SK-N-SH treated with all-trans-retinoic acid at 6 μM for 48 hours (cell line): Measurements from ENCODE around the gene ACAD10.

Source experiments
- ATAC-seq: fragments of 200-7000 bp; cut with Tn5 transposase; 3 replicates; pipeline ENCODE4 v1.9.1; 2020; ENCODE audit warnings: mild to moderate bottlenecking, moderate library complexity
- ARNTL ChIP-seq: fragments of 450-650 bp; formaldehyde crosslinking; IDR thresholded peaks from 2 replicates; pipeline ENCODE4 v1.5.0; 2020; ENCODE audit warnings: low read depth, mild to moderate bottlenecking, moderate library complexity, borderline replicate concordance
- CSDC2 ChIP-seq: fragments of 250-450 bp; sonication (Bioruptor Pico); IDR thresholded peaks from 2 replicates; pipeline ENCODE4 v1.5.0; 2020; ENCODE audit warnings: mild to moderate bottlenecking, moderate library complexity
- ESRRG ChIP-seq: fragments of 250-450 bp; sonication (Bioruptor Pico); IDR thresholded peaks from 2 replicates; pipeline ENCODE4 v1.6.1; 2021; ENCODE audit warnings: mild to moderate bottlenecking
- GLIS3 ChIP-seq: fragments of 250-450 bp; sonication (Bioruptor Pico); IDR thresholded peaks from 2 replicates; pipeline ENCODE4 v1.5.0; 2020; ENCODE audit warnings: mild to moderate bottlenecking, moderate library complexity
- ISL1 ChIP-seq: fragments of 250-450 bp; sonication (Bioruptor Pico); IDR thresholded peaks from 2 replicates; pipeline ENCODE4 v2.1.2; 2022; ENCODE audit warnings: mild to moderate bottlenecking, moderate library complexity
- OSR1 ChIP-seq: fragments of 250-450 bp; sonication (Bioruptor Pico); IDR thresholded peaks from 2 replicates; pipeline ENCODE4 v1.8.0; 2022; ENCODE audit warnings: moderate library complexity, mild to moderate bottlenecking, inconsistent platforms
- PPARA ChIP-seq: fragments of 250-450 bp; sonication (Bioruptor Pico); IDR thresholded peaks from 2 replicates; pipeline ENCODE4 v1.5.0; 2020; ENCODE audit warnings: mild to moderate bottlenecking, borderline replicate concordance
- RARB ChIP-seq: fragments of 250-450 bp; sonication (Bioruptor Pico); IDR thresholded peaks from 2 replicates; pipeline ENCODE4 v1.8.0; 2021; ENCODE audit warnings: mild to moderate bottlenecking, moderate library complexity
- SNAI2 ChIP-seq: fragments of 250-450 bp; sonication (Bioruptor Pico); IDR thresholded peaks from 2 replicates; pipeline ENCODE4 v1.5.0; 2020; ENCODE audit warnings: mild to moderate bottlenecking, moderate library complexity
- TCF4 ChIP-seq: fragments of 250-450 bp; sonication (Bioruptor Pico); IDR thresholded peaks from 2 replicates; pipeline ENCODE4 v1.8.0; 2021; ENCODE audit warnings: mild to moderate bottlenecking, moderate library complexity, borderline replicate concordance
- TOX ChIP-seq: fragments of 250-450 bp; sonication (Bioruptor Pico); IDR thresholded peaks from 2 replicates; pipeline ENCODE4 v1.8.0; 2021; ENCODE audit warnings: mild to moderate bottlenecking, moderate library complexity, borderline replicate concordance
- ZC3H10 ChIP-seq: fragments of 250-450 bp; sonication (Bioruptor Pico); IDR thresholded peaks from 2 replicates; pipeline ENCODE4 v1.5.1; 2021; ENCODE audit warnings: mild to moderate bottlenecking, moderate library complexity
- ZFP3 ChIP-seq: fragments of 250-450 bp; sonication (Bioruptor Pico); IDR thresholded peaks from 2 replicates; pipeline ENCODE4 v1.5.0; 2020; ENCODE audit warnings: mild to moderate bottlenecking, moderate library complexity
- ZNF565 ChIP-seq: fragments of 450-650 bp; formaldehyde crosslinking; conservative IDR thresholded peaks from 2 replicates; pipeline ENCODE4 v1.5.0; 2020; ENCODE audit warnings: low read depth, mild to moderate bottlenecking, moderate library complexity
- ZNF70 ChIP-seq: fragments of 450-650 bp; formaldehyde crosslinking; IDR thresholded peaks from 2 replicates; pipeline ENCODE4 v1.5.0; 2020; ENCODE audit warnings: mild to moderate bottlenecking, moderate library complexity
- ZNF8 ChIP-seq: fragments of 450-650 bp; formaldehyde crosslinking; IDR thresholded peaks from 2 replicates; pipeline ENCODE4 v1.5.0; 2020; ENCODE audit warnings: mild to moderate bottlenecking, moderate library complexity
- TF ChIP-seq, protein P1 (sequence below): fragments of 250-450 bp; sonication (Bioruptor Pico); IDR thresholded peaks from 2 replicates; pipeline ENCODE4 v1.5.1; 2021; ENCODE audit warnings: mild to moderate bottlenecking, moderate library complexity
- TF ChIP-seq, protein P2 (sequence below): fragments of 250-450 bp; sonication (Bioruptor Pico); IDR thresholded peaks from 2 replicates; pipeline ENCODE4 v1.8.0; 2021; ENCODE audit warnings: low read depth, mild to moderate bottlenecking, moderate library complexity, borderline replicate concordance
- TF ChIP-seq, protein P3 (sequence below): fragments of 250-450 bp; sonication (Bioruptor Pico); IDR thresholded peaks from 2 replicates; pipeline ENCODE4 v1.5.1; 2020; ENCODE audit warnings: low read depth, mild to moderate bottlenecking, moderate library complexity
- TF ChIP-seq, protein P4 (sequence below): fragments of 250-450 bp; sonication (Bioruptor Pico); IDR thresholded peaks from 2 replicates; pipeline ENCODE4 v1.8.0; 2020; ENCODE audit warnings: mild to moderate bottlenecking, moderate library complexity, borderline replicate concordance
- TF ChIP-seq, protein P5 (sequence below): fragments of 250-450 bp; sonication (Bioruptor Pico); IDR thresholded peaks from 2 replicates; pipeline ENCODE4 v1.5.0; 2020; ENCODE audit warnings: mild to moderate bottlenecking, moderate library complexity

Gene ACAD10

DNA sequence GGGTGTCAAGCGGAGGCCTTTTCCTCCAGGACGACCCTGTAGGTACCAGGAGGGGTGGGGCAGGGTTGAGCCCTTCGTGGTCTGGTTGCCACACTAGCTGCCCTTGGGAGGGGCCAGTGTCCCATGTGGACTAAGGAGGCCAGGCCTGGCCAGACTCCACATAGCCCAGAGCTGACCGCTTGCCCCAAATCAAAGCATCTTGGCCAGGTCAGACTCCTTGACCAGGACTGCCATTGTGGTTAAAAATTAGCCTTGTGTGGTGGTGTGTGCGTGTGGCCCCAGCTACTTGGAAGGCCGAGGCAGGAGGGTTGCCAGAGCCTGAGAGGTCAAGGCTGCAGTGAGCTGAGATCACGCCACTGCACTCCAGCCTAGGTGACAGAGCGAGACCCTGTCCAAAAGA is 105.7 kb downstream of the ACAD10 start:
- TF ChIP-seq ZNF70 (CRISPR knock-in tag) (no peak), ISL1 (CRISPR knock-in tag) (no peak), TCF4 (CRISPR knock-in tag) (no peak), CSDC2 (CRISPR knock-in tag) (no peak), SNAI2 (CRISPR knock-in tag) (no peak), ZC3H10 (CRISPR knock-in tag) (no peak), ZNF8 (no peak), GLIS3 (no peak), RARB (CRISPR knock-in tag) (no peak), TOX (CRISPR knock-in tag) (no peak), OSR1 (CRISPR knock-in tag) (no peak)
- TF ChIP-seq, protein P1, sequence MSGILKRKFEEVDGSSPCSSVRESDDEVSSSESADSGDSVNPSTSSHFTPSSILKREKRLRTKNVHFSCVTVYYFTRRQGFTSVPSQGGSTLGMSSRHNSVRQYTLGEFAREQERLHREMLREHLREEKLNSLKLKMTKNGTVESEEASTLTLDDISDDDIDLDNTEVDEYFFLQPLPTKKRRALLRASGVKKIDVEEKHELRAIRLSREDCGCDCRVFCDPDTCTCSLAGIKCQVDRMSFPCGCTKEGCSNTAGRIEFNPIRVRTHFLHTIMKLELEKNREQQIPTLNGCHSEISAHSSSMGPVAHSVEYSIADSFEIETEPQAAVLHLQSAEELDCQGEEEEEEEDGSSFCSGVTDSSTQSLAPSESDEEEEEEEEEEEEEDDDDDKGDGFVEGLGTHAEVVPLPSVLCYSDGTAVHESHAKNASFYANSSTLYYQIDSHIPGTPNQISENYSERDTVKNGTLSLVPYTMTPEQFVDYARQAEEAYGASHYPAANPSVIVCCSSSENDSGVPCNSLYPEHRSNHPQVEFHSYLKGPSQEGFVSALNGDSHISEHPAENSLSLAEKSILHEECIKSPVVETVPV (CRISPR knock-in tag): no peak
- TF ChIP-seq, protein P2, sequence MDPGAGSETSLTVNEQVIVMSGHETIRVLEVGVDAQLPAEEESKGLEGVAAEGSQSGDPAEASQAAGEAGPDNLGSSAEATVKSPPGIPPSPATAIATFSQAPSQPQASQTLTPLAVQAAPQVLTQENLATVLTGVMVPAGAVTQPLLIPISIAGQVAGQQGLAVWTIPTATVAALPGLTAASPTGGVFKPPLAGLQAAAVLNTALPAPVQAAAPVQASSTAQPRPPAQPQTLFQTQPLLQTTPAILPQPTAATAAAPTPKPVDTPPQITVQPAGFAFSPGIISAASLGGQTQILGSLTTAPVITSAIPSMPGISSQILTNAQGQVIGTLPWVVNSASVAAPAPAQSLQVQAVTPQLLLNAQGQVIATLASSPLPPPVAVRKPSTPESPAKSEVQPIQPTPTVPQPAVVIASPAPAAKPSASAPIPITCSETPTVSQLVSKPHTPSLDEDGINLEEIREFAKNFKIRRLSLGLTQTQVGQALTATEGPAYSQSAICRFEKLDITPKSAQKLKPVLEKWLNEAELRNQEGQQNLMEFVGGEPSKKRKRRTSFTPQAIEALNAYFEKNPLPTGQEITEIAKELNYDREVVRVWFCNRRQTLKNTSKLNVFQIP (CRISPR knock-in tag): no peak
- TF ChIP-seq, protein P3, sequence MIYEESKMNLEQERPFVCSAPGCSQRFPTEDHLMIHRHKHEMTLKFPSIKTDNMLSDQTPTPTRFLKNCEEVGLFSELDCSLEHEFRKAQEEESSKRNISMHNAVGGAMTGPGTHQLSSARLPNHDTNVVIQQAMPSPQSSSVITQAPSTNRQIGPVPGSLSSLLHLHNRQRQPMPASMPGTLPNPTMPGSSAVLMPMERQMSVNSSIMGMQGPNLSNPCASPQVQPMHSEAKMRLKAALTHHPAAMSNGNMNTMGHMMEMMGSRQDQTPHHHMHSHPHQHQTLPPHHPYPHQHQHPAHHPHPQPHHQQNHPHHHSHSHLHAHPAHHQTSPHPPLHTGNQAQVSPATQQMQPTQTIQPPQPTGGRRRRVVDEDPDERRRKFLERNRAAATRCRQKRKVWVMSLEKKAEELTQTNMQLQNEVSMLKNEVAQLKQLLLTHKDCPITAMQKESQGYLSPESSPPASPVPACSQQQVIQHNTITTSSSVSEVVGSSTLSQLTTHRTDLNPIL (CRISPR knock-in tag): no peak
- no peak for ATAC-seq

DNA sequence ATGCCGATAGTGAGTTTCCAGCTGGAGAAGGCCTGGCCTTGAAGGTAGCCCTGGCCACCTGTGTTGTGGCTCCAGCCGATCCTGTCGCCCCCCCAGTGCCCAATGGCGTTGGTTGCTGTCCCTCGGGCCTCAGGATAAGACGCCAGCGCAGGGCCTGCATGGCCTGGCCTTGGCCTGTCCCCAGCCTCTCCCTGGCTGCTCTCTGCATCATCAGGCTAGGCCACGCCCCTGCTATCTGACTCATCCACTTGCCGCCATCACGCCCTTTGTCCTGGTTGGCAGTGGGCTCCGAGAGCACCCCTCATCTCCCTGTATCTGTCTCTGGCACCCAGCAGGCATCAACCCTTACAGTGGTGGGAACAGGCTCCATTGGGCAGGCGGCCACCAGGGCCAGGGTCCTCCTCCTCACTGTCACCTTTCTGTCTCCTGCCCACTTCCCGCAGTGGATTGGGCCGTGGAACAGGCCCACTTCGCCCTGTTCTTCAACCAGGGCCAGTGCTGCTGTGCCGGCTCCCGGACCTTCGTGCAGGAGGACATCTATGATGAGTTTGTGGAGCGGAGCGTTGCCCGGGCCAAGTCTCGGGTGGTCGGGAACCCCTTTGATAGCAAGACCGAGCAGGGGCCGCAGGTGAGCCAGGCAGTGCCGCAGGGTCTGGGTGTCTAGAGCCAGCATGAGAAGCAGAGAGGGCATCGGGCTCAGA is 106.5 kb downstream of the ACAD10 start:
- TF ChIP-seq ZNF8 (no peak), ZNF70 (CRISPR knock-in tag) (no peak), ZFP3 (no peak), TOX (CRISPR knock-in tag) (no peak), ZC3H10 (CRISPR knock-in tag) (no peak), SNAI2 (CRISPR knock-in tag) (no peak), GLIS3 (no peak), ZNF565 (no peak), ARNTL (CRISPR knock-in tag) (no peak), OSR1 (CRISPR knock-in tag) (no peak), RARB (CRISPR knock-in tag) (no peak), ESRRG (CRISPR knock-in tag) (no peak), CSDC2 (CRISPR knock-in tag) (no peak), PPARA (CRISPR knock-in tag) (no peak)
- TF ChIP-seq, protein P3 (CRISPR knock-in tag): no peak
- TF ChIP-seq, protein P4, sequence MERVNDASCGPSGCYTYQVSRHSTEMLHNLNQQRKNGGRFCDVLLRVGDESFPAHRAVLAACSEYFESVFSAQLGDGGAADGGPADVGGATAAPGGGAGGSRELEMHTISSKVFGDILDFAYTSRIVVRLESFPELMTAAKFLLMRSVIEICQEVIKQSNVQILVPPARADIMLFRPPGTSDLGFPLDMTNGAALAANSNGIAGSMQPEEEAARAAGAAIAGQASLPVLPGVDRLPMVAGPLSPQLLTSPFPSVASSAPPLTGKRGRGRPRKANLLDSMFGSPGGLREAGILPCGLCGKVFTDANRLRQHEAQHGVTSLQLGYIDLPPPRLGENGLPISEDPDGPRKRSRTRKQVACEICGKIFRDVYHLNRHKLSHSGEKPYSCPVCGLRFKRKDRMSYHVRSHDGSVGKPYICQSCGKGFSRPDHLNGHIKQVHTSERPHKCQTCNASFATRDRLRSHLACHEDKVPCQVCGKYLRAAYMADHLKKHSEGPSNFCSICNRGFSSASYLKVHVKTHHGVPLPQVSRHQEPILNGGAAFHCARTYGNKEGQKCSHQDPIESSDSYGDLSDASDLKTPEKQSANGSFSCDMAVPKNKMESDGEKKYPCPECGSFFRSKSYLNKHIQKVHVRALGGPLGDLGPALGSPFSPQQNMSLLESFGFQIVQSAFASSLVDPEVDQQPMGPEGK: no peak
- TF ChIP-seq, protein P2 (CRISPR knock-in tag): no peak
- TF ChIP-seq, protein P5, sequence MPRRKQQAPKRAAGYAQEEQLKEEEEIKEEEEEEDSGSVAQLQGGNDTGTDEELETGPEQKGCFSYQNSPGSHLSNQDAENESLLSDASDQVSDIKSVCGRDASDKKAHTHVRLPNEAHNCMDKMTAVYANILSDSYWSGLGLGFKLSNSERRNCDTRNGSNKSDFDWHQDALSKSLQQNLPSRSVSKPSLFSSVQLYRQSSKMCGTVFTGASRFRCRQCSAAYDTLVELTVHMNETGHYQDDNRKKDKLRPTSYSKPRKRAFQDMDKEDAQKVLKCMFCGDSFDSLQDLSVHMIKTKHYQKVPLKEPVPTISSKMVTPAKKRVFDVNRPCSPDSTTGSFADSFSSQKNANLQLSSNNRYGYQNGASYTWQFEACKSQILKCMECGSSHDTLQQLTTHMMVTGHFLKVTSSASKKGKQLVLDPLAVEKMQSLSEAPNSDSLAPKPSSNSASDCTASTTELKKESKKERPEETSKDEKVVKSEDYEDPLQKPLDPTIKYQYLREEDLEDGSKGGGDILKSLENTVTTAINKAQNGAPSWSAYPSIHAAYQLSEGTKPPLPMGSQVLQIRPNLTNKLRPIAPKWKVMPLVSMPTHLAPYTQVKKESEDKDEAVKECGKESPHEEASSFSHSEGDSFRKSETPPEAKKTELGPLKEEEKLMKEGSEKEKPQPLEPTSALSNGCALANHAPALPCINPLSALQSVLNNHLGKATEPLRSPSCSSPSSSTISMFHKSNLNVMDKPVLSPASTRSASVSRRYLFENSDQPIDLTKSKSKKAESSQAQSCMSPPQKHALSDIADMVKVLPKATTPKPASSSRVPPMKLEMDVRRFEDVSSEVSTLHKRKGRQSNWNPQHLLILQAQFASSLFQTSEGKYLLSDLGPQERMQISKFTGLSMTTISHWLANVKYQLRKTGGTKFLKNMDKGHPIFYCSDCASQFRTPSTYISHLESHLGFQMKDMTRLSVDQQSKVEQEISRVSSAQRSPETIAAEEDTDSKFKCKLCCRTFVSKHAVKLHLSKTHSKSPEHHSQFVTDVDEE (CRISPR knock-in tag): no peak
- ATAC-seq: no peak
